Stimulated activated naive CD4-positive, alpha-beta T cell (primary cell): Measurements from ENCODE around the gene PIP5K1C.
"Not testable (repeated sequence)": the region's sequence is repeated elsewhere in the genome, so short reads cannot be mapped to it uniquely, and the experiment has no call there.

Source experiments
- DNase-seq, 6 experiments: peaks; one replicate each; lab custom pipeline; 2025; lab: John Stamatoyannopoulos, UW

PIP5K1C gene

GRCh38 chr19:3661284-3662238, 38.7 kb downstream of the PIP5K1C start:
- no peak for DNase-seq

GRCh38 chr19:3660493-3661219, 39.6 kb downstream of the PIP5K1C start:
- DNase-seq = no peak

- DNase-seq = no peak
Observed at GRCh38 chr19:3659746-3660112, 40.5 kb downstream of the PIP5K1C start.

- no peak for DNase-seq
Observed at GRCh38 chr19:3658870-3659745, 41.2 kb downstream of the PIP5K1C start.

- DNase-seq = no peak
Observed at GRCh38 chr19:3658004-3658869, 42.0 kb downstream of the PIP5K1C start.

GRCh38 chr19:3657395-3657769, 42.9 kb downstream of the PIP5K1C start:
- DNase-seq = no peak

- no peak for DNase-seq
Observed at GRCh38 chr19:3656747-3657394, 43.4 kb downstream of the PIP5K1C start.

- no peak for DNase-seq
Observed at GRCh38 chr19:3656073-3656746, 44.1 kb downstream of the PIP5K1C start.

- no peak for DNase-seq
Observed at GRCh38 chr19:3655402-3656072, 44.7 kb downstream of the PIP5K1C start.

- peak in 1 of 6 experiments; percentile 4 for DNase-seq
Observed at GRCh38 chr19:3653865-3654513, 46.3 kb downstream of the PIP5K1C start.

GRCh38 chr19:3653081-3653795, 47.0 kb downstream of the PIP5K1C start:
- DNase-seq = no peak

- no peak for DNase-seq
Observed at GRCh38 chr19:3652422-3652821, 47.8 kb downstream of the PIP5K1C start.

- DNase-seq = no peak
Observed at GRCh38 chr19:3651684-3652083, 48.6 kb downstream of the PIP5K1C start.

GRCh38 chr19:3649888-3650287, 50.4 kb downstream of the PIP5K1C start:
- no peak for DNase-seq

- no peak for DNase-seq
Observed at GRCh38 chr19:3648037-3648905, 52.0 kb downstream of the PIP5K1C start.

GRCh38 chr19:3647102-3647501, 53.2 kb downstream of the PIP5K1C start:
- not testable (repeated sequence) for DNase-seq

GRCh38 chr19:3646336-3647092, 53.8 kb downstream of the PIP5K1C start:
- no peak for DNase-seq
